Measurements from ENCODE around the gene ASZ1. TPM values are rescaled to one million over a fixed set of nuclear protein-coding genes. Genes with fewer than 3 reads are reported as not detected.

Gene ASZ1
- total and polyA plus RNA-seq, 2 of the 4 experiments (the other 2 are of a cell fraction), result not detected

DNA sequence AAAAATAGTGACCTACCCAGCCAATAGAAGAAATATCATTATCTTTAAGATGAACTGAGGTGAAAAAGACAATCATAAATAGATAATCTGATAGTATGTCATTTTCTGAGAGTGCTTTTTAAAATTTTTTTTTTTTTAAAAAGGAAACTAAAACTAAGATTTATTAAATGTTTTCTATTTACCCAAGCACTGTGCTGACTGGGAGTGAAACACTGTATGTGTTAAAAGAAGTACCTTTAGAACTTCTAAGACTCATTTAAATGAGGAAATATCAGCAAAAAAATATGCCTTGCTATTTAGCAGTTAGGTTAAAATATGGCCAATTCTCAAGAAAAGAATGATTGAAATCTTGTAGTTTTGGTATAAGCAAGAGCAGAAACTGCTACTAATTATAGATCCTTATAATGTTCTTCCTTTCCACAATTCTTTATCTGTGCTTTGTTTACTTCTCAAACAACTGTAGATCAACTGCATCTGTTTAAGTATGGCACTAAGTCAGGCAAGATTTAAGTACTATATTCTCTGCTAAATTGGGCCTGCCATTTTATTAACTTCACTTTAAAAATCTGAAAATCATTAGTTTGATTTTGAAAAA, 64.9 kb downstream of the ASZ1 start:
- Histone ChIP-seq H3K9me1 (ENCODE audit: insufficient read depth, low read length) (no peaks in the 10 kb centered on the region), H4K20me1 (ENCODE audit: insufficient read depth, low read length) (no peaks in the 10 kb centered on the region), H2AK9ac (replicated peaks; ENCODE audit: low read depth, low read length, poor library complexity) (no peak overlapping the region), H3K27ac (ENCODE audit: insufficient read depth, low read length) (no peak overlapping the region), H3K23ac (ENCODE audit: low read depth, low read length) (no peak overlapping the region), H3K4ac (ENCODE audit: low read depth, low read length) (no peak overlapping the region), H2BK15ac (ENCODE audit: low read depth, low read length) (no peak overlapping the region), H4K91ac (ENCODE audit: insufficient read depth, low read depth, low read length) (no peak overlapping the region), H3K79me1 (ENCODE audit: low read depth in 1 of 2, low read length in 2 of 2) (no peaks in the 10 kb centered on the region), H3K9me3 (ENCODE audit: control insufficient read depth, insufficient read depth, low read length) (no peaks in the 10 kb centered on the region), H2BK20ac (ENCODE audit: low read depth, low read length) (no peak overlapping the region), H3K9ac (ENCODE audit: low read depth, low read length) (no peak overlapping the region), H3K18ac (ENCODE audit: low read depth, low read length) (peak overlapping the region; percentile 27; the same call in 1 of the 2 replicates), H3K56ac (ENCODE audit: extremely low read depth, insufficient read depth, low read length) (no peak overlapping the region), H4K8ac (ENCODE audit: low read depth in 2 of 2, low read length in 2 of 2) (no peak overlapping the region), H3K14ac (replicated peaks; ENCODE audit: low read depth, low read length) (no peak overlapping the region), H2AFZ (replicated peaks; ENCODE audit: low read length, poor library complexity) (no peak overlapping the region), H3K27me3 (ENCODE audit: control insufficient read depth, insufficient read depth, low read length) (no peaks in the 10 kb centered on the region), H3K4me3 (ENCODE audit: insufficient read depth, low read depth, low read length) (no peak overlapping the region), H2BK120ac (ENCODE audit: low read depth, low read length) (no peak overlapping the region), H2AK5ac (ENCODE audit: low read depth, low read length) (no peak overlapping the region), H3K36me3 (ENCODE audit: control insufficient read depth, insufficient read depth, low read length) (no peaks in the 10 kb centered on the region), H4K5ac (ENCODE audit: low read depth, low read length) (no peak overlapping the region), H2BK5ac (ENCODE audit: low read depth, low read length, poor library complexity, severe bottlenecking) (no peak overlapping the region), H3K4me1 (ENCODE audit: control insufficient read depth, insufficient read depth, low read length) (peaks cover 3% of the 10 kb centered on the region), H3K4me2 (ENCODE audit: low read depth, low read length) (no peak overlapping the region)
- intact Hi-C loops (cut with micrococcal nuclease) (loop anchor here (5.0 kb wide), 1 partner anchor 40 kb away; the partner anchor contains the start of gene WNT2), dilution Hi-C loops (cut with HindIII; ENCODE audit: low sequenced_read_pairs, unreplicated experiment) (no loop called here), in situ Hi-C loops (cut with MboI; ENCODE audit: low sequenced_read_pairs) (no loop called here)
- CTCF ChIA-PET, result no interaction called here
- POLR2A ChIA-PET (ENCODE audit: unreplicated experiment), result no interaction called here
- TF ChIP-seq POLR2A (IDR thresholded peaks at IDR 0.05; ENCODE audit: low read depth, low read length), result no peak
- TF ChIP-seq BHLHE40 (IDR thresholded peaks at IDR 0.05; ENCODE audit: low read depth, low read length), result no peak
- TF ChIP-seq MXI1 (IDR thresholded peaks at IDR 0.05; ENCODE audit: borderline replicate concordance, low read depth, low read length), result no peak
- TF ChIP-seq SMC3 (IDR thresholded peaks at IDR 0.05; ENCODE audit: low read depth, low read length), result no peak
- no peak for TF ChIP-seq NFE2L2 (IDR thresholded peaks at IDR 0.05; ENCODE audit: low read depth, low read length)
- no peak for TF ChIP-seq RFX5 (IDR thresholded peaks at IDR 0.05; ENCODE audit: low read depth, low read length)
- TF ChIP-seq, protein P1, sequence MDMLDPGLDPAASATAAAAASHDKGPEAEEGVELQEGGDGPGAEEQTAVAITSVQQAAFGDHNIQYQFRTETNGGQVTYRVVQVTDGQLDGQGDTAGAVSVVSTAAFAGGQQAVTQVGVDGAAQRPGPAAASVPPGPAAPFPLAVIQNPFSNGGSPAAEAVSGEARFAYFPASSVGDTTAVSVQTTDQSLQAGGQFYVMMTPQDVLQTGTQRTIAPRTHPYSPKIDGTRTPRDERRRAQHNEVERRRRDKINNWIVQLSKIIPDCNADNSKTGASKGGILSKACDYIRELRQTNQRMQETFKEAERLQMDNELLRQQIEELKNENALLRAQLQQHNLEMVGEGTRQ (IDR thresholded peaks at IDR 0.05; ENCODE audit: low read depth, low read length), result no peak
- TF ChIP-seq CHD1 (IDR thresholded peaks at IDR 0.05; ENCODE audit: low read depth, low read length), result no peak
- no peak for TF ChIP-seq CEBPB (IDR thresholded peaks at IDR 0.05; ENCODE audit: low read depth, low read length)
- TF ChIP-seq FOS (IDR thresholded peaks at IDR 0.05; ENCODE audit: low read depth, low read length), result no peak
- no peak for TF ChIP-seq MAFK (IDR thresholded peaks at IDR 0.05; ENCODE audit: low read depth, low read length)
- TF ChIP-seq MAZ (IDR thresholded peaks at IDR 0.05; ENCODE audit: borderline replicate concordance, low read depth, low read length), result no peak
- no peak for DNase-seq
- no TSS peak for BruUV-seq (replicated peaks)
- no peak for ATAC-seq (ENCODE audit: low read depth)
